Activated T-helper 2 cell treated with anti-CD3 and anti-CD28 coated beads, Interferon-gamma antibody, Interleukin-2, Interleukin-4, amounts not matched to agents 10 μg/mL and 5 μg/mL and 100 μg/mL, durations not matched to agents 14 hours and 24 hours and 36 hours (primary cell): ENCODE results near the gene LDB2. TPM values are rescaled to one million over a fixed set of nuclear protein-coding genes. Genes with fewer than 3 reads are reported as not detected.

Source experiments
- DNase-seq: peaks from one replicate; pipeline ENCODE4 v3.0.0; 2021; ENCODE audit warnings: low spot score
- H3K27ac Mint-ChIP-seq: one replicate; pipeline ENCODE4 v1.8.0; 2021; ENCODE audit warnings: mixed read lengths
- H3K27me3 Mint-ChIP-seq: one replicate; pipeline ENCODE4 v1.8.0; 2021; ENCODE audit warnings: low read depth, mixed read lengths
- H3K36me3 Mint-ChIP-seq: one replicate; pipeline ENCODE4 v1.8.0; 2021; ENCODE audit warnings: low read depth, mixed read lengths
- H3K4me1 Mint-ChIP-seq: one replicate; pipeline ENCODE4 v1.8.0; 2021; ENCODE audit warnings: low read depth, mixed read lengths
- H3K4me3 Mint-ChIP-seq: one replicate; pipeline ENCODE4 v1.8.0; 2021; ENCODE audit warnings: low read depth, mild to moderate bottlenecking, moderate library complexity, mixed read lengths
- H3K9me3 Mint-ChIP-seq: one replicate; pipeline ENCODE4 v1.8.0; 2021; ENCODE audit warnings: mixed read lengths
- intact Hi-C: fragments of 100-400 bp; cut with micrococcal nuclease; formaldehyde crosslinking; loops from one replicate; pipeline ENCODE4 v1.15.1; 2023
- total RNA-seq: library from RNA; stranded (reverse); gene quantifications from 2 replicates; pipeline ENCODE4 v1.2.3, GENCODE V29; 2022

Gene LDB2
- total RNA-seq, 1 donor from 2014 or later, result not detected

DNA sequence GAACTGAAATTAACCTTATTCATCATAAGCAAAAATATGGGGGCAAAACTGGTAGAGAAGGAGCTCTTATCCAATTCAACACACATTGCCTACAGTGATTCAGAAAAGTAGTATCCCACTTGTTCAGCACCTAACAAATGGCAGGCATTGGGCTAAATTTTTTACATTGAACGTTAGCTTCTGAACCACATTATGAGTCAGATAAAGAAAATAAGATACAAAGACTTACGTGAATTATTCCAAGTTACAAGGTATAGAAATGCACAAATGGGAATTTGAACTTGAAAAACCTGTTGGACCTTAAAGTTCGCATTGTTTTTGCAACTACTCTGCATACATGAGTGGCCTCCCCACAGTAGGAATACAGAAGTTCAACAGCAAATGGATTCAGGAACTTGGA, 210.6 kb downstream of the LDB2 start:
- no peak for DNase-seq
- Mint-ChIP-seq H3K27ac (no peak overlapping the region), H3K36me3 (no peaks in the 10 kb centered on the region), H3K27me3 (no peaks in the 10 kb centered on the region), H3K9me3 (no peaks in the 10 kb centered on the region), H3K4me3 (no peak overlapping the region), H3K4me1 (no peaks in the 10 kb centered on the region)
- intact Hi-C loops, result no loop called here

DNA sequence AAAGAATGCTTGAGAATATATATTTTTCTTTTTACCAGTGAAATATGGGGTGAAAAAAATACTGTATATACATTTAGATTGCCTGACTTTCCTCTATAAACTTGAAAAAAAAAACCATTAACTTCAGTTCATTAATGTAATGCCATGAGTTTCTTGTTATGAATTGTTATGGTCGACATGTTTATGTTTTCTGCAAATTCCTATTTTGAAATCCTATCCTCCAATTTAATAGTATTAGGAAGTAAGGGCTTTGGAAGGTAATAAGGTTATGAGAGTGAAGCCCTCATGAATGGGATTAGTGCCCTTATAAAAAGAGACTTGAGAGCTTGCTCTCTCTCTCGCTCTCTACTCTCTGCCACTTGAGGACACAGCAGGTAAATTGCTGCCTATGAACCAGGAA, 211.4 kb downstream of the LDB2 start:
- no peak overlapping the region for H3K4me3 Mint-ChIP-seq
- H3K36me3 Mint-ChIP-seq, result no peaks in the 10 kb centered on the region
- H3K4me1 Mint-ChIP-seq, result no peaks in the 10 kb centered on the region
- H3K9me3 Mint-ChIP-seq, result no peaks in the 10 kb centered on the region
- no peak overlapping the region for H3K27ac Mint-ChIP-seq
- intact Hi-C loops, result no loop called here
- no peak for DNase-seq
- H3K27me3 Mint-ChIP-seq, result no peaks in the 10 kb centered on the region

DNA sequence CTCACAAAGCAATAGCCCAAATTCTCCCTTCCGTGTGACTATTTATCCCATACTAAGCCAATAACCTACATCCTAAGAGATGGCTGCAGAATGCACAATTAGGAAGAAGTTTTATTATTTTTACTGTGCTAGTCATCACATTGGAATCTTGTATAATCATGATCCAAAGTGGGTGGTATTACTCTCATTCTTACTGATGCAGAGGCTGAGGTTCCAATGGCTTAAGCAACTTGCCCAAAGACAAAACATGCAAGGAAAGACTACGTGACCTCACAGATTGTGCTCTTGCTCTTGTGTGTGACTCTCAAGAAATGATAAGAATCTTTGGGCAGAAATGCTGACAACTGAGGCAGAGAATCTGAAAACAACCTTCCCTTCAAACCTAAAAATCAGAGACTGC, 212.2 kb downstream of the LDB2 start:
- no peaks in the 10 kb centered on the region for H3K9me3 Mint-ChIP-seq
- DNase-seq, result no peak
- no peaks in the 10 kb centered on the region for H3K36me3 Mint-ChIP-seq
- H3K4me1 Mint-ChIP-seq, result no peaks in the 10 kb centered on the region
- no peak overlapping the region for H3K4me3 Mint-ChIP-seq
- no peaks in the 10 kb centered on the region for H3K27me3 Mint-ChIP-seq
- intact Hi-C loops, result no loop called here
- H3K27ac Mint-ChIP-seq, result no peak overlapping the region

DNA sequence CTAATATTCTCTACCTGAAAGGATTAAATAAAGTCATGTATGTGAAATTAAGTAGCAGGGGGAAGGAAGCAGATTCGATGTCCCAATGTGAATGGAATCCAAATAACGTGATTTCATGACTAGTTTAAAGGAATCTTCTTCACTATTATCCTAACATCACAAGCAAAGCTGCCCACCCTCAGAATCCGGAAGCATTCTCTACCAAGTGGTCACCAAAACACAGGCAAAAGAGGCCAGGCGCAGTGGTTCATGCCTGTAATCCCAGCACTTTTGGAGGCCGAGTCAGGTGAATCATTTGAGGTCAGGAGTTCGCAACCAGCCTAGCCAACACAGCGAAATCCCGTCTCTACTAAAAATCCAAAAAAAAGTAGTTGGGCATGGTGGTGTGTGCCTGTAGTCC, 212.9 kb downstream of the LDB2 start:
- Mint-ChIP-seq H3K9me3 (no peaks in the 10 kb centered on the region), H3K36me3 (no peaks in the 10 kb centered on the region), H3K27me3 (no peaks in the 10 kb centered on the region), H3K4me3 (no peak overlapping the region), H3K27ac (no peak overlapping the region), H3K4me1 (no peaks in the 10 kb centered on the region)
- no peak for DNase-seq
- intact Hi-C loops, result no loop called here

DNA sequence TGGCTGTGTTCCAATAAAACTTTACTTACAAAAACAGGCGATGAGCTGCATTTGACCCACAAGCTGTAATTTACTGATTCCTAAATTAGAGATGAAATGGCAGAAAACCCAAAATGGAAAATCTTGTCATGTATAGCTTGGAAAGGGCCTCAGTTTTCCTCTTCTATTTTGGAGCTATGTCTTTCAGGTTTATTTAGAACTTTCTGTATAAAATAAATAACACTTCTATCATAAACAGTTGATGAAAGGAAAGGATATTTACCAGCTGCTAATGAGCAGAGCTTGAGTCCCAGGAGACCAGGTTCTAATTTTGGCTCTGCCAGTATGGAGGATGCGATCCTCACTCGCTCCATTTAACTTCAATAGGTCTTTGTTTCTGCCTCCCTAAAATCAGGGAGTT, 213.5 kb downstream of the LDB2 start:
- no peak overlapping the region for H3K4me3 Mint-ChIP-seq
- intact Hi-C loops, result no loop called here
- no peak for DNase-seq
- no peaks in the 10 kb centered on the region for H3K9me3 Mint-ChIP-seq
- no peaks in the 10 kb centered on the region for H3K27me3 Mint-ChIP-seq
- H3K27ac Mint-ChIP-seq, result no peak overlapping the region
- H3K36me3 Mint-ChIP-seq, result no peaks in the 10 kb centered on the region
- H3K4me1 Mint-ChIP-seq, result no peaks in the 10 kb centered on the region

DNA sequence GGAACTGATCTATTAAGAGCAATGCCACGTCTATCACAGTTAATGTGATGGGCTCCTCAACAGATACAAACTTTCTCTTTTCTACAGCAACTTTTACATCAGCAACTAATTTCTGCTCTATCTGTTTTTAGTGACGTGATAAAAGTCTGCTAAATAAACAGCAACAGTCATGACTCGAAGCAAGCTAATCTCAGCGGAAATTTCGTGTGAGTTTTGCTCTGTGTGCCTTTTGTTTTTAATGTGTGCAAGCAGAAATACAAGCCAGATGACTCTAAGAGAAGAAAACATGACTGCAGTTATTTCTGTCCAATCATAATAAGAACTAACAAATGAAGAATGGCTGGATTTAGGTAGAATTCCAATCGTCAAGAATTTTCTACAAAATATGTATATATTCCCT, 214.3 kb downstream of the LDB2 start:
- Mint-ChIP-seq H3K4me1 (no peaks in the 10 kb centered on the region), H3K27me3 (no peaks in the 10 kb centered on the region), H3K36me3 (no peaks in the 10 kb centered on the region), H3K27ac (no peak overlapping the region), H3K4me3 (no peak overlapping the region), H3K9me3 (no peaks in the 10 kb centered on the region)
- no peak for DNase-seq
- intact Hi-C loops, result no loop called here

DNA sequence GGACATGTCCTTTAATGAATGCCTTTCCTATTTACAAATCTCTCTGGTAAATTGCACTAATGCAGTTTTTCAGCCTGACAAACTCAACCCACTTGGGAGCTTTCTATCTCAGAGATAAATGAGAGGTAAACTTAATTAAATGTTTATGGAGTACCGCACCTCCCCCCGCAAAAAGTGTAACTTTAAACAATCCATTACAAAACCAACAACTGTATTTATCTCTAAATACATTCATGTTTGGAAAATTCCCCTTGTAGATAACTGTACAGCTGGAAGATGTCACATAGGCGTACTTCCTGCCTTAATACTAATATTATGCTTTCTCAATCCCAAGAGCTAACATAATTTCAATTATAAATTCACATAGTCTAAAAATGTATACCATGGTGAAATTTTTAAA, 215.5 kb downstream of the LDB2 start:
- H3K27me3 Mint-ChIP-seq, result no peaks in the 10 kb centered on the region
- intact Hi-C loops, result no loop called here
- H3K27ac Mint-ChIP-seq, result no peak overlapping the region
- no peak overlapping the region for H3K4me3 Mint-ChIP-seq
- no peaks in the 10 kb centered on the region for H3K4me1 Mint-ChIP-seq
- H3K9me3 Mint-ChIP-seq, result no peaks in the 10 kb centered on the region
- no peaks in the 10 kb centered on the region for H3K36me3 Mint-ChIP-seq
- DNase-seq, result no peak

DNA sequence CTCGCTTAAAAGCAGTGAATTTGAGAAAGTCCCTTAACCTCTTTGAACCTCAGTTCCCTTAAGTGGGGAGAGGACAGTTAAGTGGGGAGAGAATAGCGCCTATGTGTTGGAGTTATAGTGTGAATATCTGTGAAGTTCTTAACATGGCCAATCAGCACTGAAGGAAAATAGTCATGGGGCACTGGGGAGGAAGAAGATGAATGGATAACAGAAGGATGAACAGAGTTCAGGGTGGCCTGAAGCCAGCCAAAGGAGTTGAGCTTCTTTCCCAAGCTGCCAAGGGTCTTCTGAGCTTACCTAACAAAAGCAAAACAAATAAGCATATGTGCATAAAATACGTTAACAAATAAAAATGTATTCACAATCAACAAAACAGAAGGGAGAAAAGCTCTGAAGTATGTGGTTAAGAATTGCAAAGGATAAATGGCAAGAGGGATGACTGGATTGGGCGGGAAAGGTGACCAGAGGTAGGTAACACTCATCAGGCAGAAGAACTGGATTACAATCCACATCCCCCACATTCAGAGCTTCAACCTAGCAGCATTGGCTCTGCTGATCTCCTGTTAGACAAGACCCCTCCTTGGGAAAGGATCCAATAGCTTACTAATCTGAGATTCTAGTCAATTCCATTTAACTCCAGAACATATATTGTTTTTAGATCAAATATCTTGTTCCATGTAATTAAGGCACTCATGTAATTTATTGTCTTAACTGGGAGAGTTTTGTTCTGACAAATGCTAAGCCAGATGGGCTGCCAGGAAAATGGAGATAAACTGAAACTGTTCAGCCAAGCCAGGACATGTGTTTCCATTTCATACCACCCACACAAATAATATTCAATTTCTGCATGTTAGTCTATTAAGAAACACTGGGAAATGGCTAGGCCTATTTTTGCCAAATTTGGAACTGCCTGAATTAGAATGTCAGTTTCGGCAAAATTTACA, 221.2 kb downstream of the LDB2 start:
- Mint-ChIP-seq H3K4me3 (no peak overlapping the region), H3K4me1 (no peaks in the 10 kb centered on the region)
- intact Hi-C loops, result no loop called here

DNA sequence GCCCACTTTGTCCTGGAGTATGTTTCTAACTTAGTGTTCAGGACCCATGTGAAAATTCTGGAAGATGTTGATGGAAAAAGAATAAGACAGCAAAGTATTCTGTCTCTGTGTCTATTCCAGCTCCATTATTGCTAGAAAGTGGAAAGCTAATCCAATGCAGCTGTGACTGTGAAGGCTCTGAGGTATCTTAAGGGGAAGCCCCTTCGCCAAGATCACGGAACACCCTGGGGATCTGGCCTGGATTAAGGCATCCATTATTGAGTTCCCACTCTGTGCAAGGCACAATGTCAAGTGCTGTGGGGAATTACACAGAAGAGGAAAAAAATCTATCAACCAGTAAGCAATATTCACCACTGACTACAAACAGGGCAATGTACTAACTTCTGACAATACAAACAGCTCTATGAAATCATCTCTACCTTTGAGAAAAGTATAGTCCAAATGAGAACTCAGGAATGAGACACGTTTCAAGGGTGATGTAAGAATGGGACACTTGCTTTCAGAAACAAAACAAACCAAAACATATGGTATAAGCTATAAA, 222.1 kb downstream of the LDB2 start:
- Mint-ChIP-seq H3K27me3 (no peaks in the 10 kb centered on the region), H3K4me1 (no peaks in the 10 kb centered on the region), H3K4me3 (no peak overlapping the region), H3K9me3 (no peaks in the 10 kb centered on the region), H3K36me3 (no peaks in the 10 kb centered on the region), H3K27ac (no peak overlapping the region)
- DNase-seq, result no peak
- intact Hi-C loops, result no loop called here

More for the DNA sequence above, 221.2 kb downstream of the LDB2 start:
- Mint-ChIP-seq H3K9me3 (no peaks in the 10 kb centered on the region), H3K27ac (no peak overlapping the region), H3K27me3 (no peaks in the 10 kb centered on the region), H3K36me3 (no peaks in the 10 kb centered on the region)
- no peak for DNase-seq

DNA sequence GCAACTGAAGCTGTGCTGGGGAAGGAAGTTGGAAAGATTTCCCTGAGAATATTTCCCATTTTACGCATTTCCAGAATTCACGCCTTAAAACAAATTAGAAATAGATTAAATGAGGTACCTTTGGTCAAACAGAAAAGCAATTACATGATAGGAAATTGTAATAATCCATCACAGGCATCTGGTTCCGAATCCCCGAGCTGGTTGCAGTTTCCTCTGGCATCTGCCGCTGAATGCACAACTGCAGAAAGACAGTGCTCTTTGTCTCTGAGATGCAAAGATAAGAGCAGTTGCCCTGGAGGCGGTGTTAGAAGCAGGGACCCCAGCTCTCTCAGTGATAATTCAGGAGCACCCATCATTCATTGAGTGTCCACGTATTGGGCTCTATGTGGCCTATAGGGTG, 224.4 kb downstream of the LDB2 start:
- Mint-ChIP-seq H3K27me3 (no peaks in the 10 kb centered on the region), H3K9me3 (no peaks in the 10 kb centered on the region), H3K36me3 (no peaks in the 10 kb centered on the region), H3K27ac (no peak overlapping the region), H3K4me3 (no peak overlapping the region), H3K4me1 (no peaks in the 10 kb centered on the region)
- no peak for DNase-seq
- intact Hi-C loops, result no loop called here

DNA sequence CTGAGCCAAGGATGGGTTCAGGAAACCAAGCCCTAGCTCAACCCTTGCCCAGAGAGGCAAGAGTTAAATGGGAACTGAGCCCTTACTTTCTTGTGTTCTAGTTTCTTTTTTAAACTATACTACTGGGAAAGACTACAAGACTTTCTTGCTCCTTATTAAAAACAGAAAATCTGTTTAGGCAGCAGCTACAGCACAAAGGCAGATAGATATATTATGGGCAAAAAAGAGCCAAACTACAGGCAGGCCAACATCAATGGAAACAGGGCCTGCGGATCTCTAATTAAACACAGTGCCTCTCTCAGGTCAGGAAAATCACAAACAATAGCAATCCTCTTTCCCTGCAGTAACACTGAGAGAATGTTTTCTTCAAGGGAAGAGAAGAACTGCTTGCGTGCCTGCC, 226.0 kb downstream of the LDB2 start:
- Mint-ChIP-seq H3K4me1 (no peaks in the 10 kb centered on the region), H3K9me3 (no peaks in the 10 kb centered on the region), H3K27ac (no peak overlapping the region), H3K27me3 (no peaks in the 10 kb centered on the region), H3K36me3 (no peaks in the 10 kb centered on the region), H3K4me3 (no peak overlapping the region)
- intact Hi-C loops, result no loop called here
- DNase-seq, result no peak

DNA sequence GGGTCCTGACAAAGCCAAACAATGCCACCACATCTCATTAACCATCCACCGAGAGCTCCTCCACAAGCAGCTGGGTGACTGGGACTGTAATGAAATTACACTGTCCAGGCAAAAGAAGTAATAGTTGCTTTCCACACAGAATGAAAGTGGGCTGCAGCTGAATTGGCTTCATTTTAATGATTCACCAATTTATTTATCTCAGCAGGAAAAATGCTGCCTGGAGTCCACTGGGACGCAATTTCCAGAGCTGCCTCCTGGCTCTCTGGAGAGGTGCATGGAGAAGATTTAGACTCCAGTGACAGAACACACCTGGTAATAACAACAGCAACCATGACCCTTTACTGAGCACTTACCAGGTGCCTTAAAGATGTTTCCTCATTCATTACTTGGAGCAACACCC, 226.7 kb downstream of the LDB2 start:
- Mint-ChIP-seq H3K27me3 (no peaks in the 10 kb centered on the region), H3K4me1 (no peaks in the 10 kb centered on the region), H3K27ac (no peak overlapping the region), H3K4me3 (no peak overlapping the region), H3K36me3 (no peaks in the 10 kb centered on the region), H3K9me3 (no peaks in the 10 kb centered on the region)
- DNase-seq, result no peak
- intact Hi-C loops, result no loop called here

DNA sequence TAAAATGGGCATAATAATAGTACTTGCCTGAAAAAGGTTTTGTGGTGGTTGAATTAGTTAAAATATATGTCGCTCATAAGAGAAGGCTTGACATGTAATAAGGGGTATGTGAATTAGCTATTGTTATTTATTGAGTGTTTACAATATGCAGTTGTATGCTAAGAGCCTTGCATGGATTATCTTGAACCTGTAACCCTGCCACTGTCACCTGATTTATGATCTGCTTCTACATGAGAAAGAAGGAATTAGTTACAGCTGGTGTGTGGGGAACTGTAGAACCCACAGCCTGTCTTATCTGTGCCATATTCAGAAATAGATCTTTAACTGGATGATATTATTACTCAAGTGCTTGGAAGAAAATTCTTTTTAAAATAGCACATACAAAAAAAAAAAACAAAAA, 227.7 kb downstream of the LDB2 start:
- no peaks in the 10 kb centered on the region for H3K4me1 Mint-ChIP-seq
- no peaks in the 10 kb centered on the region for H3K27me3 Mint-ChIP-seq
- DNase-seq, result no peak
- intact Hi-C loops, result no loop called here
- H3K4me3 Mint-ChIP-seq, result no peak overlapping the region
- no peaks in the 10 kb centered on the region for H3K9me3 Mint-ChIP-seq
- H3K27ac Mint-ChIP-seq, result no peak overlapping the region
- no peaks in the 10 kb centered on the region for H3K36me3 Mint-ChIP-seq
